HepG2 (cell line): ENCODE results near the gene SNHG17. TPM values are rescaled to one million over a fixed set of nuclear protein-coding genes. Genes with fewer than 3 reads are reported as not detected.

Source experiments
- ATF1 ChIP-seq: IDR thresholded peaks from 2 replicates; pipeline ENCODE4 v1.6.1; 2016; ENCODE audit warnings: mild to moderate bottlenecking, control low read depth
- ATF4 ChIP-seq, 2 experiments: fragments of 450-650 bp in 1 of 2; sonication (generic) in 1 of 2; formaldehyde crosslinking; IDR thresholded peaks; 2 replicates each; pipeline versions ENCODE4 v1.5.0 to v1.8.0; 2020 to 2022; ENCODE audit warnings: mild to moderate bottlenecking in 1 of 2, missing genetic modification reagents in 1 of 2
- BORCS8-MEF2B ChIP-seq: sonication (generic); formaldehyde crosslinking; IDR thresholded peaks from 2 replicates; pipeline ENCODE4 v1.8.0; 2022; ENCODE audit warnings: mild to moderate bottlenecking, missing genetic modification reagents
- CENPX ChIP-seq: sonication (generic); formaldehyde crosslinking; IDR thresholded peaks from 2 replicates; pipeline ENCODE4 v1.9.0; 2021; ENCODE audit warnings: mild to moderate bottlenecking, missing genetic modification reagents, moderate library complexity
- ELF4 ChIP-seq: sonication (generic); formaldehyde crosslinking; IDR thresholded peaks from 2 replicates; pipeline ENCODE4 v1.5.0; 2020; ENCODE audit warnings: missing genetic modification reagents, mild to moderate bottlenecking, moderate library complexity, borderline replicate concordance
- GABPA ChIP-seq, 2 experiments: IDR thresholded peaks; 2 replicates each; pipeline ENCODE4 v1.6.1; 2011 to 2016; ENCODE audit warnings: low read depth in 2 of 2, low read length in 1 of 2, missing biosample characterization in 1 of 2, missing genetic modification characterization in 1 of 2
- HNF4A ChIP-seq: sonication (generic); formaldehyde crosslinking; IDR thresholded peaks from 2 replicates; pipeline ENCODE4 v1.4.0; 2020; ENCODE audit warnings: missing genetic modification reagents
- NR2F1 ChIP-seq, 2 experiments: fragments of 450-650 bp in 1 of 2; formaldehyde crosslinking in 1 of 2; IDR thresholded peaks; 2 replicates each; pipeline versions ENCODE4 v1.5.0 to v1.6.1; 2016 to 2020; ENCODE audit warnings: mild to moderate bottlenecking in 1 of 2, missing compliant biosample characterization in 1 of 2, missing genetic modification reagents in 1 of 2, moderate library complexity in 1 of 2
- NR2F2 ChIP-seq: IDR thresholded peaks from 2 replicates; pipeline ENCODE4 v1.6.1; 2012; ENCODE audit warnings: low read depth, inconsistent platforms, borderline replicate concordance
- RARA ChIP-seq: IDR thresholded peaks from 2 replicates; pipeline ENCODE4 v1.6.1; 2016; ENCODE audit warnings: missing genetic modification reagents, missing compliant biosample characterization
- REL ChIP-seq: sonication (generic); formaldehyde crosslinking; conservative IDR thresholded peaks from 2 replicates; pipeline ENCODE4 v1.8.0; 2022; ENCODE audit warnings: mild to moderate bottlenecking, missing genetic modification reagents, moderate library complexity
- SKIL ChIP-seq: sonication (generic); formaldehyde crosslinking; IDR thresholded peaks from 2 replicates; pipeline ENCODE4 v1.8.0; 2022; ENCODE audit warnings: missing genetic modification reagents, mild to moderate bottlenecking, moderate library complexity, borderline replicate concordance
- SP1 ChIP-seq, 2 experiments: fragments of 450-650 bp in 1 of 2; sonication (generic) in 1 of 2; formaldehyde crosslinking in 1 of 2; IDR thresholded peaks; 2 replicates each; pipeline versions ENCODE4 v1.4.0 to v1.6.1; 2016 to 2020; ENCODE audit warnings: missing genetic modification reagents in 1 of 2
- SRSF4 ChIP-seq: fragments of 200-400 bp; formaldehyde crosslinking; IDR thresholded peaks from one replicate; pipeline ENCODE4 v1.6.1; 2018; ENCODE audit warnings: mild to moderate bottlenecking, low read depth, low read length, moderate library complexity; ENCODE audit not compliant: poor library complexity, severe bottlenecking
- TFAP4 ChIP-seq: sonication (generic); IDR thresholded peaks from 2 replicates; pipeline ENCODE4 v1.6.1; 2016; ENCODE audit warnings: low read depth, borderline replicate concordance
- TRIM24 ChIP-seq: sonication (generic); formaldehyde crosslinking; IDR thresholded peaks from 2 replicates; pipeline ENCODE4 v1.8.0; 2022; ENCODE audit warnings: mild to moderate bottlenecking, missing genetic modification reagents
- ZNF12 ChIP-seq: sonication (generic); formaldehyde crosslinking; IDR thresholded peaks from 2 replicates; pipeline ENCODE4 v1.5.0; 2020; ENCODE audit warnings: missing genetic modification reagents
- ZNF30 ChIP-seq: sonication (generic); formaldehyde crosslinking; IDR thresholded peaks from 2 replicates; pipeline ENCODE4 v1.5.0; 2020; ENCODE audit warnings: mild to moderate bottlenecking, missing genetic modification reagents
- ZNF549 ChIP-seq: sonication (generic); formaldehyde crosslinking; IDR thresholded peaks from 2 replicates; pipeline ENCODE4 v1.5.0; 2020; ENCODE audit warnings: missing genetic modification reagents
- ZNF639 ChIP-seq: conservative IDR thresholded peaks from 2 replicates; pipeline ENCODE4 v1.6.1; 2018; ENCODE audit warnings: missing genetic modification reagents
- ZNF772 ChIP-seq: sonication (generic); formaldehyde crosslinking; IDR thresholded peaks from 2 replicates; pipeline ENCODE4 v1.5.0; 2020; ENCODE audit warnings: mild to moderate bottlenecking, missing genetic modification reagents
- ZNF777 ChIP-seq: sonication (generic); formaldehyde crosslinking; IDR thresholded peaks from 2 replicates; pipeline ENCODE4 v1.4.0; 2020; ENCODE audit warnings: missing genetic modification reagents
- ZSCAN25 ChIP-seq: sonication (generic); formaldehyde crosslinking; IDR thresholded peaks from 2 replicates; pipeline ENCODE4 v1.8.0; 2022; ENCODE audit warnings: mild to moderate bottlenecking, missing genetic modification reagents
- ZZZ3 ChIP-seq: sonication (generic); formaldehyde crosslinking; IDR thresholded peaks from 2 replicates; pipeline ENCODE4 v1.4.0; 2020; ENCODE audit warnings: missing genetic modification reagents, mild to moderate bottlenecking, borderline replicate concordance
- polyA plus RNA-seq, 8 experiments: library from polyadenylated mRNA; depleted of rRNA in 3 of 8; stranded (reverse) in 7 of 8; unstranded in 1 of 8; fragments of >200 nt; fragmentation: Illumina TruSeq in 4 of 8; extraction: Trizol in 4 of 8; gene quantifications; 2 replicates each; pipeline versions ENCODE4 v1.2.1 to v1.2.3, GENCODE V29; 2011 to 2016; ENCODE audit warnings: low read depth in 4 of 8, missing spikeins in 1 of 8, mixed read lengths in 1 of 8; ENCODE audit not compliant: insufficient read depth in 1 of 8
- total RNA-seq, 5 experiments: library from RNA; depleted of rRNA; stranded (reverse); fragments of >200 nt; fragmentation: Illumina TruSeq; extraction: Trizol; gene quantifications; 2 replicates each; pipeline ENCODE4 v1.2.3, GENCODE V29; 2016; ENCODE audit warnings: low read depth in 1 of 5

The SNHG17 gene
- total and polyA plus RNA-seq, 2 of the 13 experiments (the other 11 are each of a cell fraction or from before 2014, with no cell fraction given) = 26.2 to 41.2 TPM

- TF ChIP-seq NR2F1 (CRISPR knock-in tag; IDR thresholded peaks at IDR 0.05) = 0 out of 4 replicates have a peak, but pooled peaks of 1 of the 2 experiments have one; percentile 25
- TF ChIP-seq ZNF639 (CRISPR knock-in tag) = no peak
- TF ChIP-seq ZNF12 (CRISPR knock-in tag) = no peak
- no peak for TF ChIP-seq CENPX
- TF ChIP-seq SRSF4 = no peak
- TF ChIP-seq ZNF772 (CRISPR knock-in tag) = no peak
- no peak for TF ChIP-seq TRIM24
- no peak for TF ChIP-seq ATF1 (CRISPR knock-in tag)
- no peak for TF ChIP-seq REL (CRISPR knock-in tag)
- TF ChIP-seq HNF4A (CRISPR knock-in tag) = no peak
- no peak for TF ChIP-seq ZNF30 (CRISPR knock-in tag)
- no peak for TF ChIP-seq ZNF549 (CRISPR knock-in tag)
- TF ChIP-seq GABPA (IDR thresholded peaks at IDR 0.05; ENCODE audit: low read depth, low read length) = no peak
- peak; percentile 63 for TF ChIP-seq GABPA (CRISPR knock-in tag; IDR thresholded peaks at IDR 0.05; ENCODE audit: low read depth)
- no peak for TF ChIP-seq NR2F2
- TF ChIP-seq ZSCAN25 = no peak
- peak; percentile 76 for TF ChIP-seq RARA
- TF ChIP-seq SP1 (IDR thresholded peaks at IDR 0.05) = no peak
- no peak for TF ChIP-seq SP1 (CRISPR knock-in tag; IDR thresholded peaks at IDR 0.05)
- no peak for TF ChIP-seq ELF4 (CRISPR knock-in tag)
- TF ChIP-seq SKIL (CRISPR knock-in tag) = no peak
- TF ChIP-seq BORCS8-MEF2B (CRISPR knock-in tag) = no peak
- peak; percentile 56; the same call in 1 of the 2 replicates for TF ChIP-seq ZNF777
- no peak for TF ChIP-seq ATF4 (CRISPR knock-in tag; IDR thresholded peaks at IDR 0.05)
- no peak for TF ChIP-seq TFAP4
- no peak for TF ChIP-seq ZZZ3 (CRISPR knock-in tag)
Measured at GRCh38 chr20:38460040-38460623, 25.0 kb upstream of the SNHG17 start (continued).
